Body of pancreas (tissue), 4 donors: Measurements from ENCODE around the gene RHOBTB3.

Source experiments
- CTCF ChIP-seq, 7 experiments: fragments of 450-650 bp in 4 of 7; fragments of 200-600 bp in 3 of 7; sonication (generic) in 3 of 7; IDR thresholded peaks; one replicate each; pipeline ENCODE4 v1.5.1; 2016 to 2019; ENCODE audit warnings: antibody characterized with exemption in 7 of 7
- POLR2A ChIP-seq, 3 donors: fragments of 450-650 bp; IDR thresholded peaks; one replicate each; pipeline ENCODE4 v1.6.1; 2016; ENCODE audit warnings: antibody characterized with exemption in 3 of 3, mild to moderate bottlenecking in 2 of 3

- TF ChIP-seq CTCF (IDR thresholded peaks at IDR 0.05), result no peak
- TF ChIP-seq POLR2A (IDR thresholded peaks at IDR 0.05), result no peak
Observed at GRCh38 chr5:95841914-95842812, 111.0 kb downstream of the RHOBTB3 start.
